Neuronal stem cell (in vitro differentiated cells): ENCODE measurements around the gene CHEK1.

ENCODE experiments used
- DNase-seq: peaks from one replicate; pipeline ENCODE4 v3.0.0-alpha.2; 2013; ENCODE audit warnings: low spot score
- H2AFZ ChIP-seq: one replicate; pipeline ENCODE4 v1.6.1; 2013; ENCODE audit warnings: mild to moderate bottlenecking, low read length, inconsistent platforms
- H2AK5ac ChIP-seq: 2 replicates; pipeline ENCODE4 v1.6.1; 2013; ENCODE audit warnings: low read depth, mild to moderate bottlenecking, inconsistent platforms, low read length, moderate library complexity, mixed read lengths
- H2BK120ac ChIP-seq: 2 replicates; pipeline ENCODE4 v1.6.1; 2013; ENCODE audit warnings: low read depth, mild to moderate bottlenecking, inconsistent platforms, low read length, moderate library complexity, mixed read lengths
- H2BK12ac ChIP-seq: one replicate; pipeline ENCODE4 v1.6.1; 2013; ENCODE audit warnings: low read length, inconsistent platforms
- H2BK15ac ChIP-seq: 2 replicates; pipeline ENCODE4 v1.6.1; 2013; ENCODE audit warnings: mild to moderate bottlenecking, low read length, inconsistent platforms, mixed read lengths
- H2BK5ac ChIP-seq: one replicate; pipeline ENCODE4 v1.6.1; 2013; ENCODE audit warnings: inconsistent platforms, mild to moderate bottlenecking, low read length, moderate library complexity
- H3K14ac ChIP-seq: one replicate; pipeline ENCODE4 v1.6.1; 2013; ENCODE audit warnings: low read length, inconsistent platforms
- H3K18ac ChIP-seq: 2 replicates; pipeline ENCODE4 v1.6.1; 2013; ENCODE audit warnings: low read length, inconsistent platforms
- H3K23ac ChIP-seq: 2 replicates; pipeline ENCODE4 v1.6.1; 2013; ENCODE audit warnings: low read depth, mild to moderate bottlenecking, mixed read lengths, low read length, inconsistent platforms; ENCODE audit not compliant: poor library complexity
- H3K27ac ChIP-seq: replicated peaks from 3 replicates; pipeline ENCODE4 v1.5.1; 2013; ENCODE audit warnings: low read length, inconsistent platforms
- H3K27me3 ChIP-seq, 3 experiments: 2 replicates each; pipeline ENCODE4 v1.6.1; 2013; ENCODE audit warnings: low read length in 3 of 3, mild to moderate bottlenecking in 2 of 3, inconsistent platforms in 1 of 3, low read depth in 1 of 3, mixed read lengths in 1 of 3, moderate library complexity in 1 of 3; ENCODE audit not compliant: control insufficient read depth in 3 of 3, insufficient read depth in 3 of 3
- H3K36me3 ChIP-seq, 2 donors: replicated peaks in 1 of 2; 2 replicates each; pipeline ENCODE4 v1.6.1; 2013; ENCODE audit warnings: low read length in 2 of 2; ENCODE audit not compliant: control insufficient read depth in 2 of 2, insufficient read depth in 2 of 2
- H3K4ac ChIP-seq: 2 replicates; pipeline ENCODE4 v1.6.1; 2013; ENCODE audit warnings: inconsistent platforms, mild to moderate bottlenecking, low read length, moderate library complexity
- H3K4me1 ChIP-seq, 2 donors: 1 replicate in 1 of 2; 2 replicates in 1 of 2; pipeline ENCODE4 v1.6.1; 2013; ENCODE audit warnings: low read length in 2 of 2, low read depth in 1 of 2; ENCODE audit not compliant: control insufficient read depth in 2 of 2, insufficient read depth in 1 of 2
- H3K4me2 ChIP-seq: one replicate; pipeline ENCODE4 v1.6.1; 2013; ENCODE audit warnings: mild to moderate bottlenecking, low read length, inconsistent platforms; ENCODE audit not compliant: insufficient read depth, poor library complexity, severe bottlenecking
- H3K4me3 ChIP-seq, 2 donors: 2 replicates each; pipeline ENCODE4 v1.5.1; 2013; ENCODE audit warnings: low read length in 2 of 2, mild to moderate bottlenecking in 2 of 2, inconsistent platforms in 1 of 2, moderate library complexity in 1 of 2
- H3K79me1 ChIP-seq: one replicate; pipeline ENCODE4 v1.6.1; 2013; ENCODE audit warnings: low read depth, mild to moderate bottlenecking, inconsistent platforms, low read length, moderate library complexity
- H3K9ac ChIP-seq: one replicate; pipeline ENCODE4 v1.6.1; 2013; ENCODE audit warnings: mild to moderate bottlenecking, low read depth, low read length, inconsistent platforms; ENCODE audit not compliant: poor library complexity
- H3K9me3 ChIP-seq, 2 donors: replicated peaks in 1 of 2; 2 replicates each; pipeline versions ENCODE3 to v1.6.1; 2013; ENCODE audit warnings: low read length in 2 of 2, mild to moderate bottlenecking in 2 of 2, inconsistent platforms in 1 of 2, low read depth in 1 of 2, mixed read lengths in 1 of 2, moderate library complexity in 1 of 2; ENCODE audit not compliant: control insufficient read depth in 2 of 2, insufficient read depth in 1 of 2
- H4K8ac ChIP-seq: one replicate; pipeline ENCODE4 v1.6.1; 2013; ENCODE audit warnings: low read depth, mild to moderate bottlenecking, inconsistent platforms, low read length, moderate library complexity
- H4K91ac ChIP-seq: one replicate; pipeline ENCODE4 v1.6.1; 2013; ENCODE audit warnings: low read length, low read depth, mild to moderate bottlenecking, inconsistent platforms; ENCODE audit not compliant: poor library complexity
- WGBS, 2 donors: extraction: QIAGEN DNeasy Blood & Tissue Kit; methylation state at CpG; one replicate each; pipeline ENCODE4 v1.1.7; 2013; ENCODE audit warnings: missing lambda C conversion rate in 2 of 2, mixed read lengths in 1 of 2; ENCODE audit not compliant: insufficient read length in 2 of 2, insufficient replicate concordance in 1 of 2; ENCODE audit errors: extremely low coverage in 2 of 2; 5-methylcytosine and 5-hydroxymethylcytosine counted together

The CHEK1 gene

GRCh38 chr11:125583496-125583895, 41.5 kb upstream of the CHEK1 start:
- no peak overlapping the region for H3K4ac ChIP-seq
- H2BK120ac ChIP-seq: no peak overlapping the region
- H4K91ac ChIP-seq: no peak overlapping the region
- H3K27ac ChIP-seq: no peak overlapping the region
- no peak overlapping the region for H3K4me3 ChIP-seq
- no peaks in the 10 kb centered on the region for H3K27me3 ChIP-seq
- H2AFZ ChIP-seq: no peak overlapping the region
- no peak for DNase-seq
- no peak overlapping the region for H2AK5ac ChIP-seq
- no peak overlapping the region for H3K14ac ChIP-seq
- no peak overlapping the region for H4K8ac ChIP-seq
- peaks cover 19 to 65% of the 10 kb centered on the region in 2 donors for H3K36me3 ChIP-seq
- no peak overlapping the region for H3K4me2 ChIP-seq
- no peak overlapping the region for H3K18ac ChIP-seq
- no peak overlapping the region for H3K23ac ChIP-seq
- no peak overlapping the region for H2BK12ac ChIP-seq
- no peak overlapping the region for H2BK5ac ChIP-seq
- H2BK15ac ChIP-seq: no peak overlapping the region
- H3K9me3 ChIP-seq: no peaks in the 10 kb centered on the region
- H3K4me1 ChIP-seq: peaks cover 0 to 3% of the 10 kb centered on the region in 2 donors
- no peaks in the 10 kb centered on the region for H3K79me1 ChIP-seq
- H3K9ac ChIP-seq: no peak overlapping the region
- no CpG with 5 or more reads among the region's 11 CpGs for WGBS, 2 donors

GRCh38 chr11:125585487-125585886, 39.5 kb upstream of the CHEK1 start:
- no peak for DNase-seq
- Histone ChIP-seq H3K27me3 (no peaks in the 10 kb centered on the region), H3K4me3 (no peak overlapping the region), H3K27ac (no peak overlapping the region), H3K4ac (no peak overlapping the region), H3K14ac (no peak overlapping the region), H3K4me2 (no peak overlapping the region), H4K8ac (no peak overlapping the region), H2BK12ac (no peak overlapping the region), H3K18ac (no peak overlapping the region), H3K23ac (no peak overlapping the region), H2AK5ac (no peak overlapping the region), H2AFZ (no peak overlapping the region), H2BK15ac (no peak overlapping the region), H2BK120ac (no peak overlapping the region), H3K36me3 (peaks cover 7 to 45% of the 10 kb centered on the region in 2 donors), H3K9me3 (no peaks in the 10 kb centered on the region), H4K91ac (no peak overlapping the region), H3K79me1 (no peaks in the 10 kb centered on the region), H3K9ac (no peak overlapping the region), H3K4me1 (peaks cover 0 to 4% of the 10 kb centered on the region in 2 donors), H2BK5ac (no peak overlapping the region)
- WGBS, 2 donors: 100% methylated on average over 1 of the region's 1 CpG

GRCh38 chr11:125586623-125587022, 38.3 kb upstream of the CHEK1 start:
- H3K27me3 ChIP-seq: no peaks in the 10 kb centered on the region
- H2AFZ ChIP-seq: no peak overlapping the region
- H2BK15ac ChIP-seq: no peak overlapping the region
- no CpG with 5 or more reads among the region's 3 CpGs for WGBS, 2 donors
- H3K9me3 ChIP-seq: no peaks in the 10 kb centered on the region
- H3K18ac ChIP-seq: no peak overlapping the region
- H4K8ac ChIP-seq: no peak overlapping the region
- peaks cover 2 to 6% of the 10 kb centered on the region in 2 donors for H3K4me1 ChIP-seq
- no peak overlapping the region for H2BK5ac ChIP-seq
- H3K9ac ChIP-seq: no peak overlapping the region
- H3K4me2 ChIP-seq: no peak overlapping the region
- no peak overlapping the region for H3K4me3 ChIP-seq
- H2BK12ac ChIP-seq: no peak overlapping the region
- peaks cover 7 to 37% of the 10 kb centered on the region in 2 donors for H3K36me3 ChIP-seq
- no peak overlapping the region for H3K23ac ChIP-seq
- no peak overlapping the region for H2BK120ac ChIP-seq
- no peak overlapping the region for H3K4ac ChIP-seq
- H4K91ac ChIP-seq: no peak overlapping the region
- no peak for DNase-seq
- H2AK5ac ChIP-seq: no peak overlapping the region
- H3K27ac ChIP-seq: no peak overlapping the region
- H3K14ac ChIP-seq: no peak overlapping the region
- no peaks in the 10 kb centered on the region for H3K79me1 ChIP-seq

GRCh38 chr11:125587480-125587879, 37.5 kb upstream of the CHEK1 start:
- no CpG with 5 or more reads among the region's 1 CpG for WGBS, 2 donors

More at GRCh38 chr11:125587480-125587879, 37.5 kb upstream of the CHEK1 start:
- H3K14ac ChIP-seq: no peak overlapping the region
- no peak overlapping the region for H3K18ac ChIP-seq
- H3K4me3 ChIP-seq: no peak overlapping the region
- H4K91ac ChIP-seq: no peak overlapping the region
- H3K27ac ChIP-seq: no peak overlapping the region
- no peak for DNase-seq
- no peak overlapping the region for H2BK15ac ChIP-seq
- H3K4me1 ChIP-seq: peaks cover 3 to 7% of the 10 kb centered on the region in 2 donors
- no peak overlapping the region for H2AFZ ChIP-seq
- no peak overlapping the region for H3K9ac ChIP-seq
- H2BK12ac ChIP-seq: no peak overlapping the region
- no peak overlapping the region for H2BK5ac ChIP-seq
- H3K9me3 ChIP-seq: no peaks in the 10 kb centered on the region
- H3K23ac ChIP-seq: no peak overlapping the region
- H2AK5ac ChIP-seq: no peak overlapping the region
- H3K4me2 ChIP-seq: no peak overlapping the region
- H3K36me3 ChIP-seq: peaks cover 7 to 28% of the 10 kb centered on the region in 2 donors
- H4K8ac ChIP-seq: no peak overlapping the region
- no peaks in the 10 kb centered on the region for H3K79me1 ChIP-seq
- H2BK120ac ChIP-seq: no peak overlapping the region
- H3K27me3 ChIP-seq: no peaks in the 10 kb centered on the region
- H3K4ac ChIP-seq: no peak overlapping the region
